NCI-H526 treated with DMSO at 0.1 percent for 48 hours (cell line): Measurements from ENCODE around the gene CCT4.
A peak's percentile ranks its signal among the peaks of the same experiment; 100 is the strongest.
"Not testable (repeated sequence)": the region's sequence is repeated elsewhere in the genome, so short reads cannot be mapped to it uniquely, and the experiment has no call there.

Experiments used
- DNase-seq: peaks from one replicate; lab custom pipeline; 2025; lab: John Stamatoyannopoulos, UW

CCT4 gene

GRCh38 chr2:61878761-61879160 is 9.7 kb downstream of the CCT4 start:
- DNase-seq: no peak

GRCh38 chr2:61877571-61878245 is 10.7 kb downstream of the CCT4 start:
- no peak for DNase-seq

GRCh38 chr2:61876400-61876799 is 12.1 kb downstream of the CCT4 start:
- DNase-seq: no peak

GRCh38 chr2:61866482-61867089 is 21.9 kb downstream of the CCT4 start:
- not testable (repeated sequence) for DNase-seq

GRCh38 chr2:61862085-61862484 is 26.4 kb downstream of the CCT4 start:
- no peak for DNase-seq

GRCh38 chr2:61857224-61857623 is 31.2 kb downstream of the CCT4 start:
- DNase-seq: no peak

GRCh38 chr2:61855318-61855613 is 33.2 kb downstream of the CCT4 start:
- DNase-seq: no peak

GRCh38 chr2:61854564-61855317 is 33.7 kb downstream of the CCT4 start:
- DNase-seq: peak; percentile 97

- peak; percentile 81 for DNase-seq
Measured at GRCh38 chr2:61853847-61854563, 34.5 kb downstream of the CCT4 start, which contains the start of gene FAM161A. TSS of gene FAM161A (minus strand) at chr2:61854060. CDS start at chr2:61854041, 19 bp downstream.

GRCh38 chr2:61853086-61853846 is 35.2 kb downstream of the CCT4 start:
- peak; percentile 78 for DNase-seq

- DNase-seq: not testable (repeated sequence)
Measured at GRCh38 chr2:61851270-61851669, 37.2 kb downstream of the CCT4 start.

- DNase-seq: no peak
Measured at GRCh38 chr2:61845320-61845719, 43.1 kb downstream of the CCT4 start.

GRCh38 chr2:61841286-61841685 is 47.2 kb downstream of the CCT4 start:
- no peak for DNase-seq

- no peak for DNase-seq
Measured at GRCh38 chr2:61834893-61835292, 53.6 kb downstream of the CCT4 start.

GRCh38 chr2:61833971-61834370 is 54.5 kb downstream of the CCT4 start:
- no peak for DNase-seq

GRCh38 chr2:61832183-61832841 is 56.1 kb downstream of the CCT4 start:
- DNase-seq: no peak

GRCh38 chr2:61822255-61822654 is 66.2 kb downstream of the CCT4 start:
- DNase-seq: no peak
